OCI-LY3 (cell line): ENCODE measurements around the gene SERF2.

ENCODE experiments used
- EZH2phosphoT487 ChIP-seq: fragments of 200-600 bp; shearing (Covaris generic); IDR thresholded peaks from 2 replicates; pipeline ENCODE4 v1.6.1; 2018; ENCODE audit warnings: antibody characterized with exemption, mixed run types, low read depth
- TF ChIP-seq, protein P1 (sequence below): fragments of 200-600, 300-600 bp; sonication (generic); IDR thresholded peaks from 2 replicates; pipeline ENCODE4 v1.5.1; 2014; ENCODE audit warnings: antibody characterized with exemption, low read length, low read depth

DNA sequence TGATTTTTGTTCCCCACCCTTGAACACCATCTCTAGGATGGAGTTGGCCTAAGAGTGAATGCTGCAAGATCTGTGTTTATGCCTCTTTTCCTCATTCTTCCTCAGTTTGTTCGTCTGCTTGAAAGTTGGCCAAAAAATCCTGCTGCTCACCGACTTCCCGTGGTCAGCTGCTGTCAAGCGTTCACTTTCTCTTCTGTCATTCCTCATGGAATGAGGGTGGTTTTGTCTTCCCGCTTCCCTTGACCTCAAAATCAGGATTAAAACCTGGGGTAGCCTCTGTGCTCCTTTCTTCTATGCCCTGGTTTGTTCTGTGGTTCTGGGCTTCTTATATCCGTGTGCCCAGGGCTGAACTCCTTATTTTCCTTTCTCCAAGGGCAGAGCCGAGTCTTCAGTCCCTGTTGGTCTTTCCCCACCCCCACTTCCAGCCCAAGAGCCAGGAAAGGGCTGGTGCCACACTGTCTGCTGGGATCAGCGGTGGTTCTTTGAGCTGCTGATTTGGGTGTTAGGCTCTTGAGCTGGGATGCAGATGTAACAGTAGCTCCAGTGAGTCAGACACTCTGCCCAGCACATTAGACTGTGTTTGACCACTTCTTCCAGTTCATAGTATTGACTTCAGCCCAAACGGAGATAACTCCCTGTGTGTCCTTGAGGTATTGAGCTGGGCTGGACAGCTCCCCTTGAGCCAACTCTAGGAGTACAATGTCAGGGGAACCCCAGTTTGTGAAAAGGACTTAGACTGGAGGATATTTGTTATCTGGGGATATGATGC, 2.3 kb downstream of the SERF2 start:
- TF ChIP-seq, protein P1, sequence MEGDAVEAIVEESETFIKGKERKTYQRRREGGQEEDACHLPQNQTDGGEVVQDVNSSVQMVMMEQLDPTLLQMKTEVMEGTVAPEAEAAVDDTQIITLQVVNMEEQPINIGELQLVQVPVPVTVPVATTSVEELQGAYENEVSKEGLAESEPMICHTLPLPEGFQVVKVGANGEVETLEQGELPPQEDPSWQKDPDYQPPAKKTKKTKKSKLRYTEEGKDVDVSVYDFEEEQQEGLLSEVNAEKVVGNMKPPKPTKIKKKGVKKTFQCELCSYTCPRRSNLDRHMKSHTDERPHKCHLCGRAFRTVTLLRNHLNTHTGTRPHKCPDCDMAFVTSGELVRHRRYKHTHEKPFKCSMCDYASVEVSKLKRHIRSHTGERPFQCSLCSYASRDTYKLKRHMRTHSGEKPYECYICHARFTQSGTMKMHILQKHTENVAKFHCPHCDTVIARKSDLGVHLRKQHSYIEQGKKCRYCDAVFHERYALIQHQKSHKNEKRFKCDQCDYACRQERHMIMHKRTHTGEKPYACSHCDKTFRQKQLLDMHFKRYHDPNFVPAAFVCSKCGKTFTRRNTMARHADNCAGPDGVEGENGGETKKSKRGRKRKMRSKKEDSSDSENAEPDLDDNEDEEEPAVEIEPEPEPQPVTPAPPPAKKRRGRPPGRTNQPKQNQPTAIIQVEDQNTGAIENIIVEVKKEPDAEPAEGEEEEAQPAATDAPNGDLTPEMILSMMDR: no peak
- TF ChIP-seq EZH2phosphoT487: no peak
